ENCODE results near the gene MBLAC1. TPM values are rescaled to one million over a fixed set of nuclear protein-coding genes. Genes with fewer than 3 reads are reported as not detected.

MBLAC1 gene
- total and polyA plus RNA-seq, 8 donors = 1.1 to 3.7 (median 1.9) TPM

- Histone ChIP-seq H3K9me3 (no peaks in the 10 kb centered on the region), H3K4me1 (peaks cover 0 to 4% (median 0%) of the 10 kb centered on the region in 3 donors), H3K36me3 (peaks cover 0 to 22% (median 0%) of the 10 kb centered on the region in 3 donors), H3K27ac (no peak overlapping the region), H3K27me3 (no peaks in the 10 kb centered on the region), H3K4me3 (no peak overlapping the region)
- no peak for TF ChIP-seq CTCF (IDR thresholded peaks at IDR 0.05)
- 89% methylated on average over 25 of the region's 25 CpGs for WGBS, 2 donors
- intact Hi-C loops (cut with DNase I) = no loop called here
- no peak for FAIRE-seq
- no peak for ATAC-seq
- no peak for DNase-seq
Measured at GRCh38 chr7:100107125-100107737, 19.5 kb upstream of the MBLAC1 start.

DNA sequence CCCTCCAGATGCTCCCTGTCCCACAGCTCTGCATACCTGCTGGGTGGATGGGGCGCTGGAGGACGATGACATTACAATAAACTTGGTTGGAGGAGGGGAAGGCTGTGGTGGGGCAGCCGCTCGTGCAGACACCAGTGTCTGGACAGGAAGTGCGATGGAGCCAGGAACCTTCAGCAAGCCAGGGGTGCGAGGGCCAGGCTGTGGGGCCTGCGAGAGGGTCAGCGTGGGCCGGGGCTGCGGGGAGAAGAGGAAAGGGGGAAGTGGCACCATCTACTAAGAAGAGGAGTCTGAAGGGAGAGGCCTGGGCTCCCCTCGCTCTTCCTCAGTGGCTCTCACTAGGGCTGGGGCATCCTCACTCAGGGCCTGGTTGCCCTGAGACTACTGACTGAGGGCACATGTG, 18.9 kb upstream of the MBLAC1 start:
- FAIRE-seq = no peak
- TF ChIP-seq CTCF (IDR thresholded peaks at IDR 0.05) = no peak
- no peaks in the 10 kb centered on the region for H3K4me1 ChIP-seq
- no peak overlapping the region for H3K4me3 ChIP-seq
- no peak for ATAC-seq
- H3K27ac ChIP-seq = no peak overlapping the region
- no peaks in the 10 kb centered on the region for H3K27me3 ChIP-seq
- 88 to 91% methylated on average over 11 of the region's 11 CpGs for WGBS, 2 donors
- peaks cover 0 to 25% (median 0%) of the 10 kb centered on the region in 3 donors for H3K36me3 ChIP-seq
- no peak for DNase-seq
- H3K9me3 ChIP-seq = no peaks in the 10 kb centered on the region
- intact Hi-C loops (cut with DNase I) = no loop called here

DNA sequence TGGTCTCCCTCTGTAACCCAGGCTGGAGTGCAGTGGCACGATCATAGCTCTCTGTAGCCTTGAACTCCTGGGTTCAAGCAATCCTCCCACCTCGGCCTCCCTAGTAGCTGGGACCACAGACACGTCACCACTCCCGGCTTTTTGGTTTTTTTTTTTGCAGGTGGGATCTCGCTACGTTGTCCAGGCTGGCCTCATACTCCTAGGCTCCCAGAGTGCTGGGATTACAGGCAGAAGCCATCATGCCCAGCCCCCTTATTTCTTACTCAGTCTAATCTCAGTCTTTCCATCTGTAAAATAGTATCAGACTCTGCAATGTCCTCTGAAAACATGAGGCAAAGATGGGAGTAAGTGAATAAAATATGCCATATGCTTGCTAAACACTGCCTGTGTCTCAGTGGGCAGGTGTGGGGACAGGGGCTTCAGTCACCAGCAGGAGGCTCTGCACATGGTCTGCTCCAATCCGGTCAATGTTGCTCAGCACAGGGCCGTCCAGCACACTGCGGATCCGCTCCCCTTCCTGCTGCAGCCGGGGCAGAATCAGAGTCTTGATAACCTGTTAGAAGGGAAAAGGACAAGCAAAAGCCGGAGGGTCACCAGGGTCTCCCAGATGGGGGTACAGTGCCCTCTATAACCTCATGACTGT, 17.1 kb upstream of the MBLAC1 start:
- no peak for ATAC-seq
- Histone ChIP-seq H3K27me3 (no peaks in the 10 kb centered on the region), H3K27ac (no peak overlapping the region), H3K9me3 (no peaks in the 10 kb centered on the region), H3K36me3 (peaks cover 0 to 25% (median 0%) of the 10 kb centered on the region in 3 donors), H3K4me3 (no peak overlapping the region), H3K4me1 (no peaks in the 10 kb centered on the region)
- 93 to 94% methylated on average over 12 of the region's 12 CpGs for WGBS, 2 donors
- no peak for FAIRE-seq
- intact Hi-C loops (cut with DNase I) = no loop called here
- no peak for TF ChIP-seq CTCF (IDR thresholded peaks at IDR 0.05)
- no peak for DNase-seq

GRCh38 chr7:100111156-100111555, 15.6 kb upstream of the MBLAC1 start:
- H3K4me3 ChIP-seq = no peak overlapping the region
- 88 to 93% methylated on average over 7 of the region's 7 CpGs for WGBS, 2 donors
- no peak for TF ChIP-seq CTCF (IDR thresholded peaks at IDR 0.05)
- H3K9me3 ChIP-seq = no peaks in the 10 kb centered on the region
- intact Hi-C loops (cut with DNase I) = no loop called here
- FAIRE-seq (no peak), ATAC-seq (no peak), DNase-seq (no peak)
- no peaks in the 10 kb centered on the region for H3K4me1 ChIP-seq
- H3K27ac ChIP-seq = no peak overlapping the region
- H3K36me3 ChIP-seq = peaks cover 0 to 25% (median 0%) of the 10 kb centered on the region in 3 donors
- no peaks in the 10 kb centered on the region for H3K27me3 ChIP-seq

DNA sequence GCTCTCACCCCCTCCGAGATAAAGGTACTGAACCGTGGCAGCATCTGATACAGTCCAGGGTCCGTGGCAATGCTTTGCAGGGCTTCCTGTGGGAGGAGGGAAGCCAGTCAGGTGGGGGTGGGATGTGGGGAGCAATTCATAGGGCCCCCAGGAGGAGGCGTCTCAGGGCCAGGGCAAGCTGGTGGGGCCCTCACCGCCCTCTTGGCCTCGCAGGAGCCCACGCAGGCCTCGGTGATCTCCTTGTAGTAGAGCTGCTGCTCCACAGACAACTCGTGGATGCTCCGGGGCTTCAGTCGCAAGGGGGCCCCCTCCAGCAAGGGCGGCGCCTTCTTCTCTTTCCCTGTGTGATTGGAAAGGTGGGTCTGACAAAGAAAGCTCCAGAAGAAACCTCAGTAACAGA, 14.9 kb upstream of the MBLAC1 start:
- ATAC-seq (no peak), FAIRE-seq (no peak), DNase-seq (no peak)
- H3K36me3 ChIP-seq = peaks cover 0 to 25% (median 0%) of the 10 kb centered on the region in 3 donors
- H3K27me3 ChIP-seq = no peaks in the 10 kb centered on the region
- H3K9me3 ChIP-seq = no peaks in the 10 kb centered on the region
- no peak overlapping the region for H3K27ac ChIP-seq
- WGBS, 2 donors = 88 to 89% methylated on average over 10 to 13 of the region's 13 CpGs
- no peaks in the 10 kb centered on the region for H3K4me1 ChIP-seq
- no peak for TF ChIP-seq CTCF (IDR thresholded peaks at IDR 0.05)
- no peak overlapping the region for H3K4me3 ChIP-seq
- intact Hi-C loops (cut with DNase I) = no loop called here
